Right lobe of liver (tissue), 6 donors: Measurements from ENCODE around the gene MTHFD1L. TPM values are rescaled to one million over a fixed set of nuclear protein-coding genes. Genes with fewer than 3 reads are reported as not detected.

Experiments
- ATAC-seq, 4 donors: fragments of 200-7000 bp; cut with Tn5 transposase; one replicate each; pipeline ENCODE4 v1.9.1; 2020; ENCODE audit warnings: mild to moderate bottlenecking in 4 of 4, moderate library complexity in 4 of 4
- DNase-seq, 3 donors: peaks; one replicate each; pipeline ENCODE4 v3.0.0-alpha.2; 2020
- H3K27ac ChIP-seq, 3 donors: fragments of 200-600 bp; one replicate each; pipeline ENCODE4 v1.8.0; 2022
- H3K27me3 ChIP-seq, 2 donors: fragments of 200-600 bp; one replicate each; pipeline ENCODE4 v1.8.0; 2022
- H3K36me3 ChIP-seq, 4 donors: fragments of 200-600 bp; sonication (generic) in 1 of 4; one replicate each; pipeline versions ENCODE4 v1.5.1 to v1.8.0; 2017 to 2022; ENCODE audit warnings: control low read depth in 1 of 4
- H3K4me1 ChIP-seq, 4 donors: fragments of 200-600 bp; sonication (generic) in 1 of 4; one replicate each; pipeline versions ENCODE4 v1.5.1 to v1.8.0; 2017 to 2022; ENCODE audit warnings: control low read depth in 1 of 4
- H3K4me3 ChIP-seq, 3 donors: fragments of 200-600 bp; one replicate each; pipeline ENCODE4 v1.8.0; 2022
- H3K9me3 ChIP-seq, 4 donors: fragments of 200-600 bp; sonication (generic) in 1 of 4; one replicate each; pipeline versions ENCODE4 v1.5.1 to v1.8.0; 2017 to 2022; ENCODE audit warnings: control low read depth in 1 of 4
- CTCF ChIP-seq, 4 donors: fragments of 200-600 bp in 3 of 4; fragments of 450-650 bp in 1 of 4; IDR thresholded peaks; one replicate each; pipeline versions ENCODE4 v1.5.1 to v1.8.0; 2016 to 2022; ENCODE audit warnings: antibody characterized with exemption in 4 of 4, mild to moderate bottlenecking in 2 of 4
- POLR2A ChIP-seq: fragments of 450-650 bp; IDR thresholded peaks from one replicate; pipeline ENCODE4 v1.6.1; 2017; ENCODE audit warnings: antibody characterized with exemption, mild to moderate bottlenecking
- WGBS: methylation state at CpG from one replicate; pipeline ENCODE4 v1.1.6; 2018; ENCODE audit warnings: low coverage, low lambda C conversion rate; ENCODE audit not compliant: insufficient coverage; ENCODE audit errors: missing lambda C conversion rate; 5-methylcytosine and 5-hydroxymethylcytosine counted together
- intact Hi-C, 2 donors: fragments of 100-400 bp; cut with DNase I; formaldehyde crosslinking; loops; one replicate each; pipeline versions ENCODE4 v1.11.2 to v1.14.1; 2022
- total RNA-seq, 6 experiments: library from RNA; depleted of rRNA in 2 of 6; stranded (reverse); fragments of >200 nt in 2 of 6; fragmentation: NEBNext Ultra II Directional in 3 of 6; extraction: Animal tissue kit (Norgen Biotek cat#: 25700) in 3 of 6; gene quantifications; one replicate each; pipeline versions ENCODE4 v1.1.0 to v1.2.4, GENCODE V29; 2016 to 2023
- donor health status: DM: no; HTN: yes; CAD: no.
- donor health status: DM: no; HTN: no; CAD: no.
- donor health status: DM: no; HTN: no; CAD: no.
- donor health status: DM: no; HTN: yes; CAD: no.
- donor health status: DM: no; HTN: yes; CAD: no.

Gene MTHFD1L
- total RNA-seq, 6 experiments from 2014 or later, result 1.7 to 11.5 (median 4.9) TPM

- Histone ChIP-seq H3K36me3 (no peaks in the 10 kb centered on the region), H3K9me3 (no peaks in the 10 kb centered on the region), H3K27ac (no peak overlapping the region), H3K4me1 (peaks cover 0 to 2% (median 0%) of the 10 kb centered on the region in 4 donors), H3K27me3 (no peaks in the 10 kb centered on the region), H3K4me3 (no peak overlapping the region)
- intact Hi-C loops, result loop anchor here (5.0 to 10.0 kb wide), 3 partner anchors 118 to 315 kb away; no protein-coding TSS in a partner anchor
- 82% methylated on average over 7 of the region's 7 CpGs for WGBS
- ATAC-seq, result no peak
- TF ChIP-seq CTCF (IDR thresholded peaks at IDR 0.05) (no peak), POLR2A (no peak)
- no peak for DNase-seq
Measured at GRCh38 chr6:151012321-151013294, 147.1 kb downstream of the MTHFD1L start.

- no peaks in the 10 kb centered on the region for H3K27me3 ChIP-seq
- 56% methylated on average over 6 of the region's 6 CpGs for WGBS
- ATAC-seq (peak; percentile 94 to 96 (median 94)), DNase-seq (peak; percentile 73 to 76 (median 74))
- no peaks in the 10 kb centered on the region for H3K9me3 ChIP-seq
- no peaks in the 10 kb centered on the region for H3K36me3 ChIP-seq
- H3K4me1 ChIP-seq, result peaks cover 0 to 2% (median 0%) of the 10 kb centered on the region in 4 donors
- H3K4me3 ChIP-seq, result no peak overlapping the region
- no peak overlapping the region for H3K27ac ChIP-seq
- intact Hi-C loops, result loop anchor here (5.0 to 10.0 kb wide), 3 partner anchors 120 to 313 kb away; no protein-coding TSS in a partner anchor
- TF ChIP-seq POLR2A (no peak), CTCF (IDR thresholded peaks at IDR 0.05) (peak; percentile 99)
Measured at GRCh38 chr6:151014404-151015100, 149.1 kb downstream of the MTHFD1L start.

- no peak overlapping the region for H3K27ac ChIP-seq
- no peak for TF ChIP-seq CTCF (IDR thresholded peaks at IDR 0.05)
- TF ChIP-seq POLR2A, result no peak
Measured at GRCh38 chr6:151015101-151015700, 149.7 kb downstream of the MTHFD1L start.

GRCh38 chr6:151016107-151016506, 150.6 kb downstream of the MTHFD1L start:
- no peaks in the 10 kb centered on the region for H3K36me3 ChIP-seq
- DNase-seq, result no peak
- TF ChIP-seq POLR2A, result no peak
- no peak for TF ChIP-seq CTCF (IDR thresholded peaks at IDR 0.05)
- H3K27ac ChIP-seq, result no peak overlapping the region
- no peak for ATAC-seq
- H3K4me1 ChIP-seq, result peaks cover 0 to 2% (median 0%) of the 10 kb centered on the region in 4 donors
- intact Hi-C loops, result loop anchor here (10.0 kb wide), 2 partner anchors 121 to 309 kb away; no protein-coding TSS in a partner anchor
- WGBS, result 73% methylated on average over 6 of the region's 6 CpGs
- H3K4me3 ChIP-seq, result no peak overlapping the region
- no peaks in the 10 kb centered on the region for H3K27me3 ChIP-seq
- H3K9me3 ChIP-seq, result no peaks in the 10 kb centered on the region

More at GRCh38 chr6:151015101-151015700, 149.7 kb downstream of the MTHFD1L start:
- intact Hi-C loops, result loop anchor here (10.0 kb wide), 2 partner anchors 120 to 310 kb away; no protein-coding TSS in a partner anchor
- Histone ChIP-seq H3K4me1 (peaks cover 0 to 2% (median 0%) of the 10 kb centered on the region in 4 donors), H3K36me3 (no peaks in the 10 kb centered on the region), H3K9me3 (no peaks in the 10 kb centered on the region), H3K4me3 (no peak overlapping the region), H3K27me3 (no peaks in the 10 kb centered on the region)
- 89% methylated on average over 7 of the region's 12 CpGs for WGBS
- ATAC-seq (no peak), DNase-seq (no peak)
